DMS 273 (cell line): Measurements from ENCODE around the gene MADD.
A peak's percentile ranks its signal among the peaks of the same experiment; 100 is the strongest.

Source experiments
- DNase-seq: peaks from one replicate; lab custom pipeline; 2025; ENCODE audit not compliant: unreplicated experiment; lab: John Stamatoyannopoulos, UW

MADD gene

DNA sequence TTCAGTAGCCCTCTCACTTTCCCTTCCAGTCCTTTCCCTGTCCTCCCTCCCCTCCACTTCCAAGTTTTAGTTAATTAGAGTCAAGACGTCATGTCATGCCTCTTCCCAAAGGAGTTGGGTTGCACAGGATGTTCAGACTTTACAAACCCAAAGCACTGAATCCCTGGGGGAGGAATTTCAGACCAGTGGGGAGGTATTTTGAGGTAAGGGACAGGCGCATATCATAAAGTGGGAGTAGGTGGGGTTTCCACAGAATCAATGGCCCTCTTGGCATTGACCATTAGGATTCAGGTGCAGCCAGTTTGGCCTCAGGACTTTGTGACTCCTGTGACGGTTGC is 20.6 kb upstream of the MADD start:
- no peak for DNase-seq

DNA sequence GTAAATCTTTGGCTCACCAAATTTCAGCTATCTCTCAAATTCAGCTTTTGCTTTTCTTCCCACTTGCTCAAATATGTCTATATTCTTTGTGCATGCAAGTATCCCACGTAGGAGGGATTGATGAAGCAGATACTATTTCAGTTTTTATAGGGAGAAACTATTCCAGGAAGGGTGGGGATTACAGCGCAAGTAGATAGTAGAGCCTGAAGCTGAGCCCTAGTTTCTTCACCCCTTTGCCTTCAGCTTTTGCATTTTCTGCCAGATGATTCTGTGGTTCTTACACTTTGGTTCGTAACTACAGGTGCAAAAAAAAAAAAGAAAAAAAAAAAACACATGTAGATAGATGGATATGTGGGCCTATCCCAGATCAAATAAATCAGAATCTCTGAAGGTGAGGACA is 18.2 kb upstream of the MADD start:
- no peak for DNase-seq

GRCh38 chr11:47253660-47254059 is 16.3 kb upstream of the MADD start:
- no peak for DNase-seq

DNA sequence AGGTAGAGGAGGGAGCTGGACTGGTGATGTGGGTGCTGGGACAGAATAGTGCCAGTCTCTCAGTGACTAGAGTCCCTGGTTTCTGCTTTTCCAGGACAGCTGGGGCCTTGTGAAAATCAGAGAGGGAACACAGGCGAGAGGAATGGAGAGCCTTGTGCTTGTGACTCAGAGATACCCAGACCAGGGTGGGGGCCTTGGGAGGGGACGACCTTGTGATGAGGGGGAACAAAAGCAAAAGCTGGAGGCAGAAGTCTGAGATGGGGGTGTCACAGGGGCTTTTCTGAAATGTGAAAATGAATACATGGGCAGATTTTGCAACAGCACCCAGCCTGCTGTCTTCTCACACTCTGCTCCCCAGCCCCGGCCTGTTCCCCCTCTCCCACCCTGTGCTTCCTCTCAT is 15.5 kb upstream of the MADD start:
- DNase-seq = no peak

DNA sequence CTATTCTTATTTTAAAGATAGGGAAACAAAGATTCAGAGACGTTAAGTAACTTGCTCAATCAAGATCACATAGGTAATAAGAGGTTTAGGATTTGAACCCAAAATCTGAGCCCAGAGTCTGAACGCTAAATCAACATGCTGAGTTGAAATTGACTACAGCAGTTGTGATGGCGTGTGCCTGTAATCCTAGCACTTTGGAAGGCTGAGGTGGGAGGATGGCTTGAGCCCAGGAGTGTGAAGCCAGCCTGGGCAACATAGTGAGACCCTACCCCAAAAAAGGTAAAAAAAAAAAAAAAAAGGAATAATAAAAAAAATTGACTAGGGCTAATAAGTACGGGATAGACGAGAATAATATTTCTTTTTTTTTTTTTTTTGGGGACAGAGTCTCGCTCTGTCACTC is 13.6 kb upstream of the MADD start:
- DNase-seq = no peak

- DNase-seq = no peak
Observed at GRCh38 chr11:47257177-47257516, 12.8 kb upstream of the MADD start.

- DNase-seq = peak; percentile 59
Observed at GRCh38 chr11:47257517-47258316, 12.2 kb upstream of the MADD start, which contains the start of gene NR1H3. TSS of gene NR1H3 (plus strand) at chr11:47257996. CDS start at chr11:47259217, 1,221 bp downstream.

GRCh38 chr11:47258317-47258902 is 11.5 kb upstream of the MADD start:
- DNase-seq = no peak

DNA sequence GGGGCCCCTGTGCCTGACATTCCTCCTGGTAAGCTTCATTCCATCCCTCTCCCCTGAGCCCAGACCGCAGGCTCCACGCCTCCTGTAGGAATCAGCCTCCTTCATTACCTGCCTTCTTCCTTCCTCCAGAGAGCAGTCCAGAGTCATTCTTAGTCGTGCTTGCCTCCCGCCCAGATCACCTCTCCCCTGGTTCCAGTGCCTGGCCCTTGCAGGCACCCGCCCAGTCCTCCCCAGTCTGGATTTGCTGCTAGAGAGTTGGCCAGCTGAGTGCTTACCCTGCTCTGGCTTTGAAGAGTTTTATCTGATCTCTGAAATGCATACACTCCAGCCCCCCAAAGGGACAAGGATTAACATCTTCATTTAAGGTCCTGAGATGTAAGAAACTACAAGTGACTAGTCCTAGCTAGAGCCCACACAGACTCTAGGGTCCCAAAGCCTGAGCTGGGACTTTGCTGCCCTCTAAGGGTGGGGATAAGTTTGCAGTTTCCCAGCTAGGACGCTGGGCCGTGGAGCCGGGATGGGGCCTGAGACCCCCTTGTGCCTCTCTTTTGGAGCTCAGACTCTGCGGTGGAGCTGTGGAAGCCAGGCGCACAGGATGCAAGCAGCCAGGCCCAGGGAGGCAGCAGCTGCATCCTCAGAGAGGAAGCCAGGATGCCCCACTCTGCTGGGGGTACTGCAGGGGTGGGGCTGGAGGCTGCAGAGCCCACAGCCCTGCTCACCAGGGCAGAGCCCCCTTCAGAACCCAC is 10.5 kb upstream of the MADD start:
- peak; percentile 57 for DNase-seq

- no peak for DNase-seq
Observed at GRCh38 chr11:47260366-47260765, 9.6 kb upstream of the MADD start.

- DNase-seq = no peak
Observed at GRCh38 chr11:47261291-47261800, 8.6 kb upstream of the MADD start.

GRCh38 chr11:47264119-47264518 is 5.8 kb upstream of the MADD start:
- no peak for DNase-seq

DNA sequence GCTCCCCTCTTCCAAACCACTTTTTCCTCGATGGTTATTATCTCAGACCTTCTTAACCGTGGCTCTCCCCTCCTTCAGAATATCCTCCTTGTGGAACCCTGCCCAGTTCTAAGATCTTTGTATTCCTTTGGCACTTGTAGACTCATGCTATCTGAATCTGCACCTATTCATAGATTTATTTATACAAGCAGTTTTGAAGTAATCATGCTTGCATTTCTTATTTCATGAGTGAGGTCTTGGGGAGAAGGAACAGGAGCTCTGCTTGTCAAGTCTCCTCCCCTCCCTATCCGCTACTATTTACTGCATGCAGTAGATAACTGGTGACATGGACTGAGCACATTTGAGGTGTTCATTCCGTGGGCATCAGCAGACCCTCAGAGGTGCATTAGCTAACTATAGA is 5.4 kb upstream of the MADD start:
- no peak for DNase-seq

DNA sequence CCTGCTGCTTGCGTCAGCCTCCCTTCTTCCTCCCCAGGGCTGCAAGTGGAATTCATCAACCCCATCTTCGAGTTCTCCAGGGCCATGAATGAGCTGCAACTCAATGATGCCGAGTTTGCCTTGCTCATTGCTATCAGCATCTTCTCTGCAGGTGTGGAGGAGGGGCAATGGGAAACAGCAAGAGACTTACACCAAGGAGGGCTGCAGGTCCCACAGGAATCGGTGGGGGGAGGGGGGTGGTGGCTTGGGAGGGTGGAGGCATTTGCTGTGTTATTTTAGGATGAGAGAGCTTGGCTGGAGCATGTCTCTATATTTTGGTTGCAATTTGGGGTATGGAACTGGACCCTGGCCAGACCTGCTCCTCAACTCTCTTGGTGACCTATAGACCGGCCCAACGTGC is 2.1 kb upstream of the MADD start:
- no peak for DNase-seq

DNA sequence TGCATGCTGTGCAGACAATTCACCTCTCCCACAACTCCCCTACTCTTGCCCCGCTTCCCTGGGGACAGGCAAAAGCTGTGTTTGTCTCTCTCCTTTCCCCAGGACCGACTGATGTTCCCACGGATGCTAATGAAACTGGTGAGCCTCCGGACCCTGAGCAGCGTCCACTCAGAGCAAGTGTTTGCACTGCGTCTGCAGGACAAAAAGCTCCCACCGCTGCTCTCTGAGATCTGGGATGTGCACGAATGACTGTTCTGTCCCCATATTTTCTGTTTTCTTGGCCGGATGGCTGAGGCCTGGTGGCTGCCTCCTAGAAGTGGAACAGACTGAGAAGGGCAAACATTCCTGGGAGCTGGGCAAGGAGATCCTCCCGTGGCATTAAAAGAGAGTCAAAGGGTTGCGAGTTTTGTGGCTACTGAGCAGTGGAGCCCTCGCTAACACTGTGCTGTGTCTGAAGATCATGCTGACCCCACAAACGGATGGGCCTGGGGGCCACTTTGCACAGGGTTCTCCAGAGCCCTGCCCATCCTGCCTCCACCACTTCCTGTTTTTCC is 1.4 kb upstream of the MADD start:
- no peak for DNase-seq

DNA sequence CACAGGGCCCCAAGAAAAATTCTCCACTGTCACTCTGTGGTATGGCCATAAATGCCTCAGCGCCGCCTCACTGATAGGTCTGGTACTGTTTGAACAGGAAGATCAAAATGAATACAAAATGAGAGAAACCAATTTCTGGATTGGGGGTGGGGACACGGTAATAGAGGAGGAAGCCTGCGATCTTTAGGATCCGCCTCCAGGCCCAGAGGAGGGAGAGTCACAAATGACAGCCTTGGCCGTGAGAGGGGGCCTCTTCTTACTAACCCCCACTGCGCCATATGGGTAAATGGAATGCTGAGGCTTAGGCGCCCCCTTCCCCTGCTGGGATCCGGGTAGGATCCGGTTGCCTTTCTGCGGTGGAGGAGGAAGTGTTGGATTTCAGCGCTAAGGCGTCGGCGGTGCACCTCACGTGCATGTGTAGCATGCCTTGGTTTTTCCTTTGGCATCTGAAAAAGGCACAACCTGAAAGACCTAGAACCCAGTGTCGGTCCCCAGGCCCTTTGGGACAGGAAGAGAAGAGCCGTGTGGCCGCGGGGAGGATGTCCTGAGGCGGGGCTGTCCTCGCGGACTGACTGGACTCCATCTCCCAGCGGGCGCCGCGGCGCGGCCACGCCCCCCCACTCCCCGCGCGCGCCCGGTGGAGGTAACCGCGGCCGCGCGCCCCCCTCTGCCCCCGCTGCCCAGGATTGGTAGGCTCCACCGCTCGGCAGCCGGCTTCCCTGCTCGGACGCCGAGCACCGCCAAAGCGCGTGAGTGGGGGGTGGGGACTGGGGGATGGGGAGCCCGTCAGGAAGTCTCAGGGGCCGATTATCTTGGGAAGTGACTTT is 718 bp upstream of the MADD start:
- peak; percentile 93 for DNase-seq

- DNase-seq = peak; percentile 55
Observed at GRCh38 chr11:47270331-47271271, 668 bp downstream of the MADD start.

DNA sequence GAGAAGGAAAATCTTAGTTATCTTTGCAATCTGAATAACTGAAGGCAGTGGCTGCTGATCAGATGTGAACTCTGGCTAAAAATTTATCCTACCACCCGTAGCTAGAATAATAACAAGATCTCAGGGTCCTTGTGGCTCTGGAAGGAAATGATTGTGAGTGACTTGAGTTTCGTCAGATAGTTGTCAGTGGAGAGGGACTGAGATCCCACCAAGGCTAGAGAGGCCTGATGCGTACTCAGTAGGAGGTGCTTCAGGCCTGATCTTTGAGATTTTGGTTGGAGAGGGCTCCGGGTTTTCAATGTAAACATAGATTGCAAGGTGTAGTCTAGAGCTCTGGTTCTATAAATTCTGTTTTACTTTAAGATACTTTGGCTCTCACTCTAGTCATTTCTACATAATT is 1.4 kb downstream of the MADD start:
- no peak for DNase-seq

DNA sequence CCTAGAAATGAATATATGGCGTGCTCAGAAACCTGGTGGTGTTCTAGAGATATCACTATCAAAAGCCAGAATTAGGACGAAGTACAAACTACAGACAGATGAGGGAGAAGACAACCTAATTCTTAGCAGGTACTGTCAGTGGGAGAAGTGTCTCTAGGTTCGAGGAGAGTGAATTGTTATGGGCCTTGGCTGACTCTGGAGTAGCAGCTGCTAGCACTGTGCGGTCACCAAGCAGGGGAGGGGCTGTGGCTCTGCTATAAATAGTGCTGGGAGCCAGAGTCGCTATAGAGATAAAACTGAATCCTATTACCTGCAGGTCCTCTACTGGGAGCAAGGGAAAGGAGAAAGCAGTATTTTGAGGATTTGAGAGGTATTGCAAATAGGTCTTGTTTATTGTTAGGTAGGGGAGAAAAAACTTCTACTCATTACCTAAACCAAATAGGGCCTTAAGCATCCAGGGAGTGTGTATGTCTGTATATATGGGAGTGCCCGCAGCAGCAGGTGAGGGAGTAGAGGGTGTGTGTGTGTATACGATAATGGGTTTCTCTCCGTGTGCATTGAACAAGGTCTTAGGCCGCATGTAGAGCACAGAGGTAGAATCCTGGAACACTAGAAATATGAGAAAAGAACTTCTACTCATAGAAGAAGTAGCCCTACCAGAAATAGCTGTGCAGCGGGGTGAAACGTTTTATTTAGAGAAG is 2.2 kb downstream of the MADD start:
- peak; percentile 66 for DNase-seq
